Measurements from ENCODE around the gene ABI3BP. TPM values are rescaled to one million over a fixed set of nuclear protein-coding genes. Genes with fewer than 3 reads are reported as not detected.
A peak's percentile ranks its signal among the peaks of the same experiment; 100 is the strongest.

ABI3BP gene
- total RNA-seq, 4 donors from 2014 or later, result 18.2 to 77.0 (median 29.4) TPM

- Histone ChIP-seq H3K27me3 (no peaks in the 10 kb centered on the region), H3K4me3 (peak overlapping the region; percentile 82 to 92 (median 86)), H3K27ac (peak overlapping the region; percentile 89 to 99 (median 94)), H3K9me3 (no peaks in the 10 kb centered on the region), H3K4me1 (peaks cover 0 to 22% (median 0%) of the 10 kb centered on the region in 4 donors), H3K36me3 (peaks cover 0 to 11% (median 0%) of the 10 kb centered on the region in 3 donors)
- peak; percentile 44 to 89 (median 69) for DNase-seq
- TF ChIP-seq, protein P1, sequence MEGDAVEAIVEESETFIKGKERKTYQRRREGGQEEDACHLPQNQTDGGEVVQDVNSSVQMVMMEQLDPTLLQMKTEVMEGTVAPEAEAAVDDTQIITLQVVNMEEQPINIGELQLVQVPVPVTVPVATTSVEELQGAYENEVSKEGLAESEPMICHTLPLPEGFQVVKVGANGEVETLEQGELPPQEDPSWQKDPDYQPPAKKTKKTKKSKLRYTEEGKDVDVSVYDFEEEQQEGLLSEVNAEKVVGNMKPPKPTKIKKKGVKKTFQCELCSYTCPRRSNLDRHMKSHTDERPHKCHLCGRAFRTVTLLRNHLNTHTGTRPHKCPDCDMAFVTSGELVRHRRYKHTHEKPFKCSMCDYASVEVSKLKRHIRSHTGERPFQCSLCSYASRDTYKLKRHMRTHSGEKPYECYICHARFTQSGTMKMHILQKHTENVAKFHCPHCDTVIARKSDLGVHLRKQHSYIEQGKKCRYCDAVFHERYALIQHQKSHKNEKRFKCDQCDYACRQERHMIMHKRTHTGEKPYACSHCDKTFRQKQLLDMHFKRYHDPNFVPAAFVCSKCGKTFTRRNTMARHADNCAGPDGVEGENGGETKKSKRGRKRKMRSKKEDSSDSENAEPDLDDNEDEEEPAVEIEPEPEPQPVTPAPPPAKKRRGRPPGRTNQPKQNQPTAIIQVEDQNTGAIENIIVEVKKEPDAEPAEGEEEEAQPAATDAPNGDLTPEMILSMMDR (IDR thresholded peaks at IDR 0.05), result peak in 4 of 6 experiments; percentile 18 to 73 (median 64)
- peak; percentile 49 to 74 for TF ChIP-seq POLR2A (IDR thresholded peaks at IDR 0.05)
Observed at GRCh38 chr3:100710261-100710968, 282.8 kb downstream of the ABI3BP start.

DNA sequence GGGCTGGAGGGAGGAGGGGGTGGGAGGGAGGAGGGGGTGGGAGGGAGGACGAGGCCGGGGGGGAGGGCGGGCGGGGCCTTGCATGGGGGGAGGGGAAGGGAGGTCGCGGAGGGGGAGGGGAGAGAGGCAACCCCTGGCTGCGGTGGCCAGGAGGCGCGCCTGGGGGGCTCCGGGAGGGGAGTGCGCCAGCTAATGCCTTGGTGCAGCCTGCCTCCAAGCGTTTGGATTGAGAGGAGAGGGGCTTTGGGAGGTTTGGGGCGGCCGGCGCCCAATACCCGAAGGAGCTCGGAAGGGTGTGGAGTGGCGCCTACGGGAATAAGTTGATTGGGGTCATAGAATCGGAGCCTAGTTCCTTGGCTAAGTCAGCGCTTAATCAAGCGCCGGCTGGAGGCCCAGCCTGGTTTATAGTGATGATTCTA lies 283.4 kb downstream of the ABI3BP start:
- H3K36me3 ChIP-seq, result peaks cover 0 to 11% (median 0%) of the 10 kb centered on the region in 3 donors
- H3K4me3 ChIP-seq, result peak overlapping the region; percentile 82 to 92 (median 86)
- H3K9me3 ChIP-seq, result no peaks in the 10 kb centered on the region
- peak overlapping the region; percentile 89 to 99 (median 94) for H3K27ac ChIP-seq
- peak; percentile 20 to 64 (median 57) for DNase-seq
- no peaks in the 10 kb centered on the region for H3K27me3 ChIP-seq
- TF ChIP-seq, protein P1 (IDR thresholded peaks at IDR 0.05), result no peak
- no peak for TF ChIP-seq POLR2A (IDR thresholded peaks at IDR 0.05)
- peaks cover 0 to 22% (median 0%) of the 10 kb centered on the region in 4 donors for H3K4me1 ChIP-seq

GRCh38 chr3:100708989-100709841 lies 284.0 kb downstream of the ABI3BP start, which contains the start of gene TFG:
Gene TFG, plus strand, starts transcription at chr3:100709494. Its CDS starts 4,192 bp downstream, at chr3:100713686.
- TF ChIP-seq POLR2A (IDR thresholded peaks at IDR 0.05), result peak; percentile 82 to 92
- TF ChIP-seq, protein P1 (IDR thresholded peaks at IDR 0.05), result peak in 1 of 6 experiments; percentile 10
- Histone ChIP-seq H3K27me3 (no peaks in the 10 kb centered on the region), H3K9me3 (no peaks in the 10 kb centered on the region), H3K36me3 (peaks cover 0 to 8% (median 0%) of the 10 kb centered on the region in 3 donors), H3K4me1 (peaks cover 0 to 22% (median 0%) of the 10 kb centered on the region in 4 donors), H3K27ac (peak within 1 kb of the TSS; percentile 89 to 99 (median 94)), H3K4me3 (peak within 1 kb of the TSS; percentile 82 to 92 (median 86))
- DNase-seq, result peak; percentile 93 to 99 (median 99)

DNA sequence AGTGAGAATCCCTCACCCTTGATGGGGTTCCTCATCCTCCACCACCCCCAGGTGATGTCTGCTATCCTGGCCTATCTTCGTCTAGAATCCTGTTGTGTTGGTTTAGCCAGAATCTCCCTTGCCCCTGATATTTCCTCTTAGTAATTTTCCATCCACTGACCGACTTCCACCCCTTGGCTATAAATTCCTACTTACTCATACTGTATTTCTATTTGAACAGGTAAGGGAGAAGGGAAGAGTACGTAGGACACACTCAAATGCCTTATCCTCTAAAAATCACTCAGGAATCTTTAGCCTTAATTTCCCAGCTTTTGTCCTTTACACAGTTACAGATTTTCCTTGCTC lies 284.6 kb downstream of the ABI3BP start:
- H3K4me3 ChIP-seq, result peak overlapping the region; percentile 82 to 92 (median 86)
- H3K27me3 ChIP-seq, result no peaks in the 10 kb centered on the region
- H3K27ac ChIP-seq, result peak overlapping the region; percentile 89 to 99 (median 94)
- H3K4me1 ChIP-seq, result peaks cover 0 to 22% (median 0%) of the 10 kb centered on the region in 4 donors
- no peaks in the 10 kb centered on the region for H3K9me3 ChIP-seq
- H3K36me3 ChIP-seq, result peaks cover 0 to 2% (median 0%) of the 10 kb centered on the region in 3 donors
- TF ChIP-seq, protein P1 (IDR thresholded peaks at IDR 0.05), result no peak
- TF ChIP-seq POLR2A (IDR thresholded peaks at IDR 0.05), result no peak
- DNase-seq, result no peak

DNA sequence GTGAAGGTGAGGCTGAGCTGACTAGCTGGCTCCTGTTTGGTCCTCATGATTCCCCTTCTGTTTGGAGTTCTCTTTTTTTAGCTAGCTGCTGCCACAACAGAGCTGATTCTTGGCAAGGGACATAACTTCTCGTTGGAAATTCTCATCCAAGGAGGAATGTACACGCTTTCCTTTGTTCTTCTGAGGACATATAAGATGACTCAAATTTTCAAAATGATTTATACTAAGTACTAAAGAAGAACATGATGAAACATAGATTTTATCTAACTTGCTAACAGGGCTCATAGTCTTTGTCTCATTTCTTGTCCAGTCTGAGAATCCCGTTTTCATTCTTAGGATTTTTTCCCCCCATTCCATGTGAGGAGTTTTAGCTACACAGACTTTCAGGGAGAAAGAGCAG lies 286.9 kb downstream of the ABI3BP start:
- TF ChIP-seq POLR2A (IDR thresholded peaks at IDR 0.05), result no peak
- TF ChIP-seq, protein P1 (IDR thresholded peaks at IDR 0.05), result no peak
- no peak for DNase-seq
- Histone ChIP-seq H3K9me3 (no peaks in the 10 kb centered on the region), H3K4me3 (no peak overlapping the region), H3K4me1 (peaks cover 0 to 15% (median 0%) of the 10 kb centered on the region in 4 donors), H3K36me3 (no peaks in the 10 kb centered on the region), H3K27ac (no peak overlapping the region), H3K27me3 (no peaks in the 10 kb centered on the region)

Measured in Peyer's patch (tissue), 4 donors.